HEK293 (cell line): ENCODE results near the gene CRACDL.
A peak's percentile ranks its signal among the peaks of the same experiment; 100 is the strongest.

Source experiments
- CTCF ChIA-PET: fragments of 350-600 bp; formaldehyde crosslinking; extraction: SDS; loops from one replicate; lab custom pipeline; 2021; ENCODE audit warnings: antibody characterized with exemption; lab: Yijun Ruan, JAX
- POLR2A ChIA-PET: fragments of 300-600 bp; formaldehyde crosslinking; extraction: SDS; loops from one replicate; lab custom pipeline; 2020; ENCODE audit warnings: antibody characterized with exemption, inconsistent platforms; lab: Yijun Ruan, JAX
- H3K27ac ChIP-seq: fragments of 200-500 bp; sonication (Bioruptor generic); 2 replicates; pipeline ENCODE4 v1.5.1; 2014; ENCODE audit warnings: low read depth, low read length, control low read depth, inconsistent platforms; ENCODE audit errors: extremely low read depth
- H3K36me3 ChIP-seq, 2 experiments: fragments of 200-500 bp in 1 of 2; sonication (Bioruptor generic) in 1 of 2; 1 replicate in 1 of 2; 2 replicates in 1 of 2; pipeline ENCODE4 v1.5.1; 2014 to 2017; ENCODE audit warnings: inconsistent platforms in 2 of 2, low read length in 2 of 2; ENCODE audit not compliant: control insufficient read depth in 2 of 2, insufficient read depth in 1 of 2
- H3K4me1 ChIP-seq: fragments of 200-500 bp; sonication (Bioruptor generic); 2 replicates; pipeline ENCODE4 v1.5.1; 2014; ENCODE audit warnings: mild to moderate bottlenecking, low read length, inconsistent platforms; ENCODE audit not compliant: control insufficient read depth, insufficient read depth
- H3K4me3 ChIP-seq: 2 replicates; pipeline ENCODE4 v1.5.1; 2011; ENCODE audit warnings: low read depth, mild to moderate bottlenecking, control low read depth, low read length, moderate library complexity
- H3K9me3 ChIP-seq: fragments of 200-500 bp; sonication (Bioruptor generic); 2 replicates; pipeline ENCODE4 v1.5.1; 2014; ENCODE audit warnings: low read depth, low read length, inconsistent platforms; ENCODE audit not compliant: control insufficient read depth, insufficient read depth
- ATF2 ChIP-seq: fragments of 450-650 bp; formaldehyde crosslinking; IDR thresholded peaks from 2 replicates; pipeline ENCODE4 v1.5.1; 2016; ENCODE audit warnings: missing biosample characterization, missing genetic modification characterization, low read depth
- GLIS2 ChIP-seq: fragments of 450-650 bp; formaldehyde crosslinking; IDR thresholded peaks from 2 replicates; pipeline ENCODE4 v1.5.1; 2016; ENCODE audit warnings: missing biosample characterization, missing genetic modification characterization
- TCF7L2 ChIP-seq: IDR thresholded peaks from 2 replicates; pipeline ENCODE4 v1.6.1; 2011; ENCODE audit warnings: low read depth, mild to moderate bottlenecking, inconsistent platforms, low read length, moderate library complexity, borderline replicate concordance
- ZBTB6 ChIP-seq: fragments of 450-650 bp; formaldehyde crosslinking; IDR thresholded peaks from 2 replicates; pipeline ENCODE4 v1.5.1; 2017; ENCODE audit warnings: missing biosample characterization, missing genetic modification characterization
- ZFP41 ChIP-seq: fragments of 450-650 bp; formaldehyde crosslinking; IDR thresholded peaks from 2 replicates; pipeline ENCODE4 v1.5.1; 2016; ENCODE audit warnings: missing biosample characterization, missing genetic modification characterization, borderline replicate concordance
- ZNF133 ChIP-seq: fragments of 450-650 bp; formaldehyde crosslinking; IDR thresholded peaks from 2 replicates; pipeline ENCODE4 v1.5.1; 2016; ENCODE audit warnings: missing biosample characterization, missing genetic modification characterization
- ZNF239 ChIP-seq: fragments of 450-650 bp; formaldehyde crosslinking; IDR thresholded peaks from 2 replicates; pipeline ENCODE4 v1.5.1; 2016; ENCODE audit warnings: missing biosample characterization, missing genetic modification characterization
- ZNF24 ChIP-seq: fragments of 450-650 bp; formaldehyde crosslinking; IDR thresholded peaks from 2 replicates; pipeline ENCODE4 v1.5.1; 2016; ENCODE audit warnings: missing biosample characterization, missing genetic modification characterization
- ZNF354C ChIP-seq: fragments of 450-650 bp; formaldehyde crosslinking; IDR thresholded peaks from 2 replicates; pipeline ENCODE4 v1.5.1; 2016; ENCODE audit warnings: missing biosample characterization, missing genetic modification characterization, low read depth, borderline replicate concordance
- ZNF398 ChIP-seq: fragments of 450-650 bp; formaldehyde crosslinking; IDR thresholded peaks from 2 replicates; pipeline ENCODE4 v1.5.1; 2017; ENCODE audit warnings: missing biosample characterization, missing genetic modification characterization
- ZNF404 ChIP-seq: fragments of 450-650 bp; formaldehyde crosslinking; IDR thresholded peaks from 2 replicates; pipeline ENCODE4 v1.5.1; 2017; ENCODE audit warnings: missing biosample characterization, missing genetic modification characterization
- ZNF510 ChIP-seq: fragments of 450-650 bp; formaldehyde crosslinking; IDR thresholded peaks from 2 replicates; pipeline ENCODE4 v1.5.1; 2018; ENCODE audit warnings: mild to moderate bottlenecking, missing genetic modification characterization, missing biosample characterization; ENCODE audit not compliant: insufficient replicate concordance
- ZNF521 ChIP-seq: fragments of 450-650 bp; formaldehyde crosslinking; IDR thresholded peaks from 2 replicates; pipeline ENCODE4 v1.5.1; 2017; ENCODE audit warnings: missing biosample characterization, mild to moderate bottlenecking, missing genetic modification characterization
- ZNF555 ChIP-seq: fragments of 450-650 bp; formaldehyde crosslinking; conservative IDR thresholded peaks from 2 replicates; pipeline ENCODE4 v1.5.1; 2017; ENCODE audit warnings: missing biosample characterization, mild to moderate bottlenecking, missing genetic modification characterization, inconsistent platforms
- ZNF660 ChIP-seq: fragments of 450-650 bp; IDR thresholded peaks from 2 replicates; pipeline ENCODE4 v1.5.1; 2018; ENCODE audit warnings: missing biosample characterization, mild to moderate bottlenecking, missing genetic modification characterization
- ZNF777 ChIP-seq: fragments of 450-650 bp; formaldehyde crosslinking; IDR thresholded peaks from 2 replicates; pipeline ENCODE4 v1.5.1; 2017; ENCODE audit warnings: missing biosample characterization, missing genetic modification characterization, borderline replicate concordance
- TF ChIP-seq, protein P1 (sequence below): fragments of 450-650 bp; formaldehyde crosslinking; conservative IDR thresholded peaks from 2 replicates; pipeline ENCODE4 v1.5.1; 2016; ENCODE audit warnings: low read depth, missing biosample characterization, missing genetic modification characterization

CRACDL gene

DNA sequence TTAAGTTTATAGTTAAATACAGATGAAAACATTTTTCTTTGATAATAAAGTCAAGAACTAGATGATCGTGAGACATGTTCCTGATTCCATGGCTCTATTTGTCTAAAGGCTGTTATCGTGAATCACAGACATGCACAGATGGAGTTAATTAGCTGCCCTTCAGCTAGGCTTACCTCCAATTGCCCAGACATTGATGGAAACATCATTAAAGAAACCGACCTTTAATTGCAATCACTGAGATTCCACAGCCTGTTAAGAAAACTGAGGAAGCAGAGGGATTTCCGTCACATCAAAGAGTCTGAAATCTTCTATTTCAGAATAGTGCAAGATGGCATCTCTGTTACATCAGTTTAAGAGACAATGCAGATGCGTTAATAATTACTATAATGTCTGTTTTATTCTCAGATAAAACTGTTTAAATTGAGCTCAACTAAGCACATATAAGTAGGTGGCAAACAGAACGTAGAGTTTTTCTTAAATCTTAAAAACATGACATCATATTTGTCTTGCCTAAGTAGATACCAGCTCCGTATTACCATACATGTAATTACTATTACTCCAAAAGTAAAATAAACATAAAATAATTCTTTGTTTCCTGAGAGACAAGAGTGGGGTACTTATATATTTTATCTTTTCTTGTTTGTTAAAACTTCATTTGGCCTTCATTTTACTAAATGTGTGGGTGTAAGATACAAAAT, 23.9 kb upstream of the CRACDL start:
- H3K36me3 ChIP-seq = no peaks in the 10 kb centered on the region
- POLR2A ChIA-PET = no interaction called here
- no peak overlapping the region for H3K27ac ChIP-seq
- CTCF ChIA-PET = no interaction called here
- TF ChIP-seq ATF2 (tag by site-specific recombination) (0 out of 2 replicates have a peak, but pooled peaks have one; percentile 55), ZNF398 (tag by site-specific recombination) (no peak)
- H3K9me3 ChIP-seq = no peaks in the 10 kb centered on the region
- no peaks in the 10 kb centered on the region for H3K4me1 ChIP-seq
- H3K4me3 ChIP-seq = no peak overlapping the region

GRCh38 chr2:98952966-98953365, 16.9 kb upstream of the CRACDL start:
- Histone ChIP-seq H3K27ac (no peak overlapping the region), H3K4me1 (0 out of 2 replicates have a peak, but pooled peaks cover 2% of the 10 kb centered on the region), H3K4me3 (no peak overlapping the region), H3K36me3 (no peaks in the 10 kb centered on the region), H3K9me3 (no peaks in the 10 kb centered on the region)
- POLR2A ChIA-PET = no interaction called here
- TF ChIP-seq, protein P1, sequence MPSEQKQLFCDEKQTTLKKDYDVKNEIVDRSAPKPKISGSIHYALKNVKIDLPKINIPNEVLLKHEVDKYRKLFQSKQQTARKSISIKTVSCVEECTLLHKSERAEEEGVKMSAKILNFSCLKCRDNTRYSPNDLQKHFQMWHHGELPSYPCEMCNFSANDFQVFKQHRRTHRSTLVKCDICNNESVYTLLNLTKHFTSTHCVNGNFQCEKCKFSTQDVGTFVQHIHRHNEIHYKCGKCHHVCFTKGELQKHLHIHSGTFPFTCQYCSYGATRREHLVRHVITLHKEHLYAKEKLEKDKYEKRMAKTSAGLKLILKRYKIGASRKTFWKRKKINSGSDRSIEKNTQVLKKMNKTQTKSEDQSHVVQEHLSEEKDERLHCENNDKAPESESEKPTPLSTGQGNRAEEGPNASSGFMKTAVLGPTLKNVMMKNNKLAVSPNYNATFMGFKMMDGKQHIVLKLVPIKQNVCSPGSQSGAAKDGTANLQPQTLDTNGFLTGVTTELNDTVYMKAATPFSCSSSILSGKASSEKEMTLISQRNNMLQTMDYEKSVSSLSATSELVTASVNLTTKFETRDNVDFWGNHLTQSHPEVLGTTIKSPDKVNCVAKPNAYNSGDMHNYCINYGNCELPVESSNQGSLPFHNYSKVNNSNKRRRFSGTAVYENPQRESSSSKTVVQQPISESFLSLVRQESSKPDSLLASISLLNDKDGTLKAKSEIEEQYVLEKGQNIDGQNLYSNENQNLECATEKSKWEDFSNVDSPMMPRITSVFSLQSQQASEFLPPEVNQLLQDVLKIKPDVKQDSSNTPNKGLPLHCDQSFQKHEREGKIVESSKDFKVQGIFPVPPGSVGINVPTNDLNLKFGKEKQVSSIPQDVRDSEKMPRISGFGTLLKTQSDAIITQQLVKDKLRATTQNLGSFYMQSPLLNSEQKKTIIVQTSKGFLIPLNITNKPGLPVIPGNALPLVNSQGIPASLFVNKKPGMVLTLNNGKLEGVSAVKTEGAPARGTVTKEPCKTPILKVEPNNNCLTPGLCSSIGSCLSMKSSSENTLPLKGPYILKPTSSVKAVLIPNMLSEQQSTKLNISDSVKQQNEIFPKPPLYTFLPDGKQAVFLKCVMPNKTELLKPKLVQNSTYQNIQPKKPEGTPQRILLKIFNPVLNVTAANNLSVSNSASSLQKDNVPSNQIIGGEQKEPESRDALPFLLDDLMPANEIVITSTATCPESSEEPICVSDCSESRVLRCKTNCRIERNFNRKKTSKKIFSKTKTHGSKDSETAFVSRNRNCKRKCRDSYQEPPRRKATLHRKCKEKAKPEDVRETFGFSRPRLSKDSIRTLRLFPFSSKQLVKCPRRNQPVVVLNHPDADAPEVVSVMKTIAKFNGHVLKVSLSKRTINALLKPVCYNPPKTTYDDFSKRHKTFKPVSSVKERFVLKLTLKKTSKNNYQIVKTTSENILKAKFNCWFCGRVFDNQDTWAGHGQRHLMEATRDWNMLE (tag by site-specific recombination) = no peak
- no peak for TF ChIP-seq ZNF555 (tag by site-specific recombination)
- no peak for TF ChIP-seq ZNF510 (tag by site-specific recombination)
- CTCF ChIA-PET = no interaction called here

- Histone ChIP-seq H3K27ac (no peak overlapping the region), H3K4me3 (no peak overlapping the region), H3K36me3 (no peaks in the 10 kb centered on the region), H3K4me1 (0 out of 2 replicates have a peak, but pooled peaks cover 2% of the 10 kb centered on the region), H3K9me3 (no peaks in the 10 kb centered on the region)
- CTCF ChIA-PET = interaction anchor here (0.5 to 1.7 kb wide), 3 partner anchors 24 to 1372 kb away, joined by 3 to 5 read pairs (median 3); no protein-coding TSS in a partner anchor
- POLR2A ChIA-PET = interaction anchor here (0.6 to 0.7 kb wide), 2 partner anchors 556 to 1194 kb away, joined by 3 to 7 read pairs; no protein-coding TSS in a partner anchor
- TF ChIP-seq ZNF354C (tag by site-specific recombination) (no peak), ZFP41 (no peak), TCF7L2 (no peak), ZNF133 (tag by site-specific recombination) (no peak), ZNF660 (tag by site-specific recombination) (no peak), ZNF777 (tag by site-specific recombination) (no peak), ZNF24 (tag by site-specific recombination) (no peak), ZNF239 (tag by site-specific recombination) (no peak), ZNF404 (tag by site-specific recombination) (no peak), GLIS2 (tag by site-specific recombination) (no peak), ZNF521 (tag by site-specific recombination) (no peak), ZBTB6 (tag by site-specific recombination) (no peak)
These were observed 13.1 kb upstream of the CRACDL start for GRCh38 chr2:98948956-98949739.
